HG03135 (cell line): Measurements from ENCODE around the gene BTBD16.
A peak's percentile ranks its signal among the peaks of the same experiment; 100 is the strongest.

ENCODE experiments used
- ATAC-seq: cut with Tn5 transposase; IDR thresholded peaks from one replicate; pipeline ENCODE4 v1.9.1; 2021; ENCODE audit warnings: mild to moderate bottlenecking, moderate library complexity; ENCODE audit not compliant: unreplicated experiment

The BTBD16 gene

DNA sequence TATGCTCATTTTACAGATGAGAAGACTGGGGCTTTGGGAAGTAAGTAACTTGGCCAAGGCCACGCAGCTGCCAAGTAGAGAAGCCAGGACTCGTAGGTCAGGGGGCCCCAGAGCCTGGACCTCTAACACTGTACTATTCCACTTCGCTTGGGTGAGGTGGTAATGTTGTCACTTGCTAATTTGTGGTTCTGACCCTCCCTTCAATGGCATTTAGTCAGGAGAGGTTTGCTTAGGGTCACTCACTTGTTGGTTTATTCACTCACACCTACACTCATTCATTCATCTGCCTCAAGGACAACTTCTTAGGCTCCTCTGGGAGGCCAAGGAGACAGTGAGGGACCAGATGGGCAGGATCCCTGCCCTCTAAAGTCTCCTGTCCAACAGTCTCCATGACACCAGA lies 21.3 kb downstream of the BTBD16 start:
- no peak for ATAC-seq

- ATAC-seq, result no peak
Observed at GRCh38 chr10:122293156-122293960, 22.3 kb downstream of the BTBD16 start.

DNA sequence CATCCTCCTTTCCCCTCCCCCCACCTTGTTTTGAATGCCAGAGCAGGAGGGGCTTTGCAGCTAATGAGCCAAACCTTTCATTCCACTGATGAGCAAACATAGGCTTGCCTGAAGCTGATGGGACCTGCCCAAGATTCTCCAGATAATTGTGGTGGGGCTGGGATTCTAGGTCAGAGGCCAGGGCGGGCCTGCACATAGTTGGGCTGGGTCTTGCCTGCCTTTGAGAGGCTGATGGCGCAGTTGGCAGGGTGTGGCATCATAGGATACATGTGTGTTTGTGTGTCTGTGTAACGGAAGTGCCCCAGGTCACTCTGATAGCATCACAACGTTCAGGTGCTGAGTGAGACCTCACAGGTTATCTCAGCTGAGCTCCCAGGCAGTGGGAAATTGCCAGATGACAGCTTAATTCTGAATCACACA lies 22.9 kb downstream of the BTBD16 start:
- no peak for ATAC-seq

DNA sequence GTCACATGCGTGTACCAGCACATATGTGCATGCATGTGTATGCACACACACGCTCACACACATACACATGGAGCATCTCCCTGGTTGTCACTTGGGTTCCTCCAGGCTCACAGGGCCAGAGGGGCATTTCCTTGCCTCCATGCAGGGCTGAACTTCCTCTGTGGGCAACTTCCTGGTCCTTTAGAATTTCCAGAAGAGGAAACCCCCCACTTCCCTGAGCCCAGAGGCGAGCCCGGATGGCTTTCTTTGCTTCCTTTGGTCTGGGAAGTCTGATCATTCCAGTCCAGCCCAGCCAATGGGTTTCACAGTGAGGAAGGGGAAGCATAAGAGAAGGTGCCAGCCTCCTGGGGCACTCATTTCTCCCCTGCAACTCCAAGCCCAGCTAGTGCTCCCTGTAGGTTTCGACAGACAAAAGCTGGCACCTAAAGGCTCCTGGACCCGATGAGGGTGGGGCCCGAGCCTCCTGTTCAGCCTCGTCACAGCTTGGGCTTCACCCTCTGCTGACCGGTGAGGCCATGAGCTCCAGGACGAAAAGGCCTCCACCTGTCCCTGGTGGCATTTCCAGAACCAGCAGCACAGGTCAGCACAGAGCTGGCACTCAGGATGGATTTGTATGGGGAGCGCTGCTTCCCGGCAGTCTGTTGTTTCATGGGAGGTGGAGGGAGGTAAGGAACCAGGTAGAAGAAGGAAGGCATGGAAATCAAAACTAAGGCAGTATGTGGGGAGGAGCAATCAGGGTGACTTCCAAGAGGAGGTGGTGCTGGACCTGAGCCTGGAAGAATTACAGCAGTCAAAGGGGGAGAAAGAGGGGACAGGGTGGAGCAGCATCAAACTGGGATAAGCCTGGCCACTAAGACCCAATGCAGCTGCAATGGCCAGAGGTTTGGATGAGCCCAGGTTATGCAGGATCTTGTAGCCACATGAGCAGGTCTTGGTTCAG lies 23.7 kb downstream of the BTBD16 start:
- no peak for ATAC-seq

- ATAC-seq, result no peak
Observed at GRCh38 chr10:122295451-122295809, 24.3 kb downstream of the BTBD16 start.

DNA sequence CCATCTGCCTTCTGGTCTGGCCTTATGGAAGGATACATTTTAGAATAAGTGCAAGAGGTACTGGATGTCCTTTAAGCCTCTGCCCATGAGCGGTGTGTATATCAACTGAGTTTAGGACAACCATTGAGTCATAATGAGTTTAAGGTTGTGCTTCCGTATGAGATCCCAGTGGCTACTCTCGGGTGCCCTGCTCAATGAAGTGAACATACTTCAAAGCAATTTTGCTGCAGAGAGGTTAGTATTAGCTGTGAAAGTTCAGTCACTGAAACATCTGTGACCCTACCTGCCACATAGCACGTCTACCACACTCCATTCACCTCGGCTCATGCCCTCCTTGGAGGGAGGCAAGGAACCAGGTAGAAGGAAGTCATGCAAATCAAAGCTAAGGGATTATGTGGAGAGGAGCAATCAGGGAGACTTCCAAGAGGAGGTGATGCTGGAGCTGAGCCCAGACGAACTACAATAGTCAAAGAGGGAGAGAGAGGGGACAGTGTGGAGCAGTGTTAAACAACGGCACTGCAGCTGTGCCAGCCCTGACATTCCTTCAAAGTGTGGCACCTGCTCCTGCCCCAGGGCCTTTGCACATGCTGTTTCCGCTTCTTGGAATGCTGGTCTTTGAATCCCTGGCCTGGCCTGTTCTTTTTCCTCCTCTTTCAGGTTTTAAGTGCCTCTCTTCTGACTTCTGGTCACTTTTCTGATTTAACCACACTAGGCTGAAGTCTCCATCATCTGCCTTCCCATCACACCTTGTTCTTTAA lies 25.4 kb downstream of the BTBD16 start:
- ATAC-seq, result no peak

DNA sequence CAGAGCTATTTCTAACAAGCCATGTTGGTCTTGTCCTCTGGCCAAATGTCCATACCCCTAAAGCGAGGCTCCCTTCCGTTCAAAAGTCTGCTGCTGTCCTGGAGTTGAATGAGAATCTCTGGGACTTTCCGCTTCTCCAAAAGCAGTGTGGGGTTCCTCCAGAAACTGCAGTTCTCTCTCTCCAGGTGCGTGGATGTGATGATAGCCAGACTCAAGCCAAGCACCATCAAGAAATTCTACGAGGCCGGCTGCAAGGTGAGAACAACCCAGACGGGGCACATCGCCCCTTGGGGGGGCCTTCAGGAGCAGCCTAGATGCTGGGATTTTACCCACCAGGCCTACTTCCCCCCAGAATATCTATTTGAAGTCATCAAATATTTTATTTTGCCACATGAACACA lies 26.5 kb downstream of the BTBD16 start:
- ATAC-seq, result no peak

DNA sequence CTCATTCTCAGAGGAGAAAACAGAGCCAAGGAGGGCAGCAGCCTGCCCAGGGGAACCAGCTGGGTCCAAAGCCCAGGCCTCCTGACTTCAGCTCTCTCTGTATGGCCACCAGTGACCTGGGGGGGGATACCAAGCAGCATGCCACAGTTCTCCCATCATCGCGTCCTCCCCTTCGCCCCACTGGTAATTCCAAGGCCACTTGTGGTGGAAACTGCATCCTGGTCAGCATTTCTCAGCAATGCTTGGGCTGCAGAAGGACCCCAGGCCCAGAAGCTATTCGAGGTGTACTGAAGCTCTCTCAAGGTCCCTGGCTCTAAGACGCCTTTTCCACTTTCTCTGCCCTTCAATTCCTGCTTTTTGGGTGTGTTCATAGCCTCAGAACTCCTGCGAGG lies 27.1 kb downstream of the BTBD16 start:
- ATAC-seq, result no peak

- ATAC-seq, result peak; percentile 64
Observed at GRCh38 chr10:122298598-122299301, 27.7 kb downstream of the BTBD16 start.

- ATAC-seq, result no peak
Observed at GRCh38 chr10:122299423-122300075, 28.5 kb downstream of the BTBD16 start.

DNA sequence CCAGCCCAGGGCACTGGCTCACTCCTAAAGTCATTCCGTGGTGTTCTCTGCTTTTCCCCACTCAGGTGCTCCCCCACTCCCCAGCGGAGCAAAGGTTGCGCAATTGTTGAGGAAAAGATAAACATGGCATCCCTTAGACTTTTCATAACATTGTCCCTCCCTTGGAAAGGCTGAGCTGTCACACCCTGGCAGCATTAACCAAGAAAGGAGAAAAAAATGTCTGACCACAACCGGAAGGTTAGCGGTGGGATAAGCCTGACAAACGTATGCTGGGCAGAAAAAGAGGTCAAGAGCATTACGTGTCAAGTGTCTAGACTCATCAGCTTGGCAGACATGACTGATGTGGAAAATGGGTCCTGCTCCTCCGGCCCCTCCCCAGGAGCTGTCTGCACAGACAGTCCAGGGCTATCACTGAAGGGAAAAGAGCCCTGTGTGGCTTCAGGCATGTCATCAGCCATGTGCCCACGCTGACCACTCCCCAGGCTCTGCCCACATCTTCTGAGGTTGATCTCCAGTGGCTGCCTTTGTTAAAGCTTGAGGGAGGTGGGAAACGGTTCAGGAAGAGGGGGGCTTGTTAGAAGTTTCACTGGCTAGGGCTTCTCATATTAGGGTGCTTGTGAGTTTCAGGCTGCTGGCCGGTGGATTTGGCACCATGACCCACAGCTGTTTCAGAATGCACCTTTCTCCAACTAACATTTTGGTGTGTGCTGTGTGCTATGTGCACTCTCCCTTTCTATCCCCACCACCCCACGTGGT lies 30.1 kb downstream of the BTBD16 start:
- ATAC-seq, result no peak

GRCh38 chr10:122301811-122302115 lies 30.7 kb downstream of the BTBD16 start:
- ATAC-seq, result no peak

GRCh38 chr10:122302315-122302714 lies 31.2 kb downstream of the BTBD16 start:
- ATAC-seq, result no peak

GRCh38 chr10:122303271-122304053 lies 32.4 kb downstream of the BTBD16 start:
- no peak for ATAC-seq

- no peak for ATAC-seq
Observed at GRCh38 chr10:122304054-122304579, 33.0 kb downstream of the BTBD16 start.

- no peak for ATAC-seq
Observed at GRCh38 chr10:122306282-122306681, 35.2 kb downstream of the BTBD16 start.

DNA sequence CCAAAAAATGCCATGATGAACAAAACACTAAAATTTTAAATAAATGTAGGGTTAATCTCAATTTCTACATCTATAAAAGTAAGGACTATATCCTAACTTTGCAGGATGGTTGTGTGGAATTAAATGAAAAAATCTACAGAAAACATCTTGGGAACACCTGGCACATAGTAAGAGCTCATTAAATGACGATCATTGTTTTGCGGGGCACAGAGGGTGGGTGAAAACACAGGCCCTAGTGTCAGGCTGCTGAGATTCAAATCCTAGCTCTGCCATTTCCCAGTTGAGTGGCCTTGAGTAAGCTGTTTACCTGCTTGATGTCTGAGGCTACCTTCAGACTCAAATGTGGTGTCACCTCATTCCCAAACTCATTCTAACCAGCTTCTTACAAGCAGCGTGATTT lies 35.6 kb downstream of the BTBD16 start:
- no peak for ATAC-seq

- ATAC-seq, result no peak
Observed at GRCh38 chr10:122307669-122308416, 36.7 kb downstream of the BTBD16 start.
